ENCODE data around the gene HDAC10.

HDAC10 gene

DNA sequence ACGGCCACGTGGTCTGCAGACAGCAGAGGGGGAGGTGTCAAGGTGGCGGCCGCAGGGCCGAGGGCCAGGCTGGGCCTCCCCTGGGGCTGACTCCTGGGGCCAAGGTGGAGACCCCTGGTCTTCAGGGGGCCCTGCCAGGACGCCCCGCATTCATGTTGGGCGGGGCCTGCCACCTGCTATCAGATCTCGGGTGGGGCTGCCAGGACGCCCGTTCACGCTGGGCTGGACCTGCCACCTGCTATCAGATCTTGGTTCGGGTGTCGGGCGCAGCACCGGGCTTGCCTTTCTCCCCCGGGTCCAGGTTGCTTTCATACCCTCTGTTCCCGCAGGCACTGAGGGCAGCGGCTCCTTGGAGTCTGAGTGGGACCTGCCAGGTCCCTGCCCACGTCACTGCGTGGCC is 35.2 kb upstream of the HDAC10 start:
- TF ChIP-seq, protein P1, sequence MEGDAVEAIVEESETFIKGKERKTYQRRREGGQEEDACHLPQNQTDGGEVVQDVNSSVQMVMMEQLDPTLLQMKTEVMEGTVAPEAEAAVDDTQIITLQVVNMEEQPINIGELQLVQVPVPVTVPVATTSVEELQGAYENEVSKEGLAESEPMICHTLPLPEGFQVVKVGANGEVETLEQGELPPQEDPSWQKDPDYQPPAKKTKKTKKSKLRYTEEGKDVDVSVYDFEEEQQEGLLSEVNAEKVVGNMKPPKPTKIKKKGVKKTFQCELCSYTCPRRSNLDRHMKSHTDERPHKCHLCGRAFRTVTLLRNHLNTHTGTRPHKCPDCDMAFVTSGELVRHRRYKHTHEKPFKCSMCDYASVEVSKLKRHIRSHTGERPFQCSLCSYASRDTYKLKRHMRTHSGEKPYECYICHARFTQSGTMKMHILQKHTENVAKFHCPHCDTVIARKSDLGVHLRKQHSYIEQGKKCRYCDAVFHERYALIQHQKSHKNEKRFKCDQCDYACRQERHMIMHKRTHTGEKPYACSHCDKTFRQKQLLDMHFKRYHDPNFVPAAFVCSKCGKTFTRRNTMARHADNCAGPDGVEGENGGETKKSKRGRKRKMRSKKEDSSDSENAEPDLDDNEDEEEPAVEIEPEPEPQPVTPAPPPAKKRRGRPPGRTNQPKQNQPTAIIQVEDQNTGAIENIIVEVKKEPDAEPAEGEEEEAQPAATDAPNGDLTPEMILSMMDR (IDR thresholded peaks at IDR 0.05): no peak
- H3K27ac ChIP-seq: no peak overlapping the region
- no peaks in the 10 kb centered on the region for H3K9me3 ChIP-seq
- no peaks in the 10 kb centered on the region for H3K4me1 ChIP-seq (ENCODE audit: control insufficient read depth in 1 of 2, insufficient read depth in 1 of 2, low read depth in 1 of 2, low read length in 1 of 2)
- peaks cover 9% of the 10 kb centered on the region for H3K27me3 ChIP-seq
- H3K4me3 ChIP-seq (ENCODE audit: low read depth in 1 of 2, low read length in 1 of 2): no peak overlapping the region
- no peaks in the 10 kb centered on the region for H3K36me3 ChIP-seq

DNA sequence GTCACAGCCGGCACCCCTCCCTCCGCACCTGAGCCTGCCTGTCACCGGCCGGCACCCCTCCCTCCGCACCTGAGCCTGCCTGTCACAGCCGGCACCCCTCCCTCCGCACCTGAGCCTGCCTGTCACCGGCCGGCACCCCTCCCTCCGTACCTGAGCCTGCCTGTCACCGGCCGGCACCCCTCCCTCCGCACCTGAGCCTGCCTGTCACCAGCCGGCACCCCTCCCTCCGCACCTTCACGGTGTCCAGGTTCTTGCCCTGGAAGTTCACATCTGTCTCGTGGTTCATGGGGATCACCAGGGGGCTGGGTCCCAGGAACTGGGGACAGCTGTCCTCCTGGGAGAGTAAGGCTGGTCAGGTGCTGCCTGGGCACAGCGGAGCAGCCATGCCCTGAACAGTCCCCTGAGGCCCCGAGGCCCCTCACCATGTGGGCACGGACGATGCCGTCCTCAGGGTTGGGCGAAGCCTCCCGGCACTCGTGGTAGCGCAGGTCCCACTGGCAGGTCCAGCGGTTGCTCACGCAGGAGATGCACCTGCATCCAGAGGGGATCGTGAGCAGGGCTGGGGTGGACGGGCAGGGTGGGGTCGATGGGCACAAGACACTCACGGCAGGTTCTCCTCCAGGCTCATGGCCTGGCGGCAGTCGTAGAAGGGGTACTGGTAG is 34.6 kb upstream of the HDAC10 start:
- Histone ChIP-seq H3K4me1 (ENCODE audit: control insufficient read depth in 1 of 2, insufficient read depth in 1 of 2, low read depth in 1 of 2, low read length in 1 of 2) (no peaks in the 10 kb centered on the region), H3K4me3 (ENCODE audit: low read depth in 1 of 2, low read length in 1 of 2) (no peak overlapping the region), H3K36me3 (no peaks in the 10 kb centered on the region), H3K27ac (no peak overlapping the region), H3K9me3 (no peaks in the 10 kb centered on the region), H3K27me3 (peaks cover 3% of the 10 kb centered on the region)
- TF ChIP-seq, protein P1 (IDR thresholded peaks at IDR 0.05): no peak

DNA sequence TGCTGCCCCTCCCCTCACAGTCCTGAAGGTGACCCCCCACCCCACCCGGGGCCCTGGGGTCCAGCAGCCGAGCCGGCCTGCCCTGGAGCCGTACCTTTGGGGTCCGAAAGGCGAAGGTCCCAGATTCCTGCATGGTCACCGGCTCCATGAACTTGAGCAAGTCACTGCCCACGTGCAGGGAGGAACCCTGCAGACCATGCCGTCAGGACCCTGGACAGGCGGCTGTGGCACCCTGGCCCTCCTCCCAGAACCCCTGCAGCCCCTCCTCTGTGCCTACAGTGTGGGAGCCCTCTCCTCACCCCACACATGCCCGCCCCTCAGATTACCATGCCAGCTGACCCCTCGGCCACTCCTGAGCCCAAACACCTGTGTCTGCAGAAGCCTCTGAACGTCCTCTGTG is 33.4 kb upstream of the HDAC10 start:
- Histone ChIP-seq H3K27me3 (no peaks in the 10 kb centered on the region), H3K4me1 (ENCODE audit: control insufficient read depth in 1 of 2, insufficient read depth in 1 of 2, low read depth in 1 of 2, low read length in 1 of 2) (no peaks in the 10 kb centered on the region), H3K27ac (no peak overlapping the region), H3K9me3 (no peaks in the 10 kb centered on the region), H3K36me3 (no peaks in the 10 kb centered on the region), H3K4me3 (ENCODE audit: low read depth in 1 of 2, low read length in 1 of 2) (no peak overlapping the region)
- TF ChIP-seq, protein P1 (IDR thresholded peaks at IDR 0.05): no peak

DNA sequence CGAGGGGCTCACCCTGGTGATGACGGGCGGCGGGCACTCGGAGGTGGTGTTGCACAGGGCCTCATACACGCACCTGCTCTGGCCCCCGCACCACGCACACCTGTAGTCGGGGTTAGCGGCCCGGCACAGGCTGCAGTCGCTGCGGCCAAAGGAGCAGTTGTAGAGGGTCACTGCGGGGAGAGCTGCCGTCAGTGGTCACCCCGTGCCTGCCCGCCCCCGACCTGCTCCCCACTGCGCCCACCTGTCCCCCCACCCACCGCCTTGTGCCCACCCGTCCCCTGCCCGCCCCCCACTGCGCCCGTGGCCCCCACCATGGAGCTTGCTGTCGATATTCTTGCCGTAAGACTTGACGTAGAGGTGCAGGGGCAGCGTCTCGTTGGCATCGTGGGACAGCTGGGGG is 32.8 kb upstream of the HDAC10 start:
- TF ChIP-seq, protein P1 (IDR thresholded peaks at IDR 0.05): no peak
- no peak overlapping the region for H3K27ac ChIP-seq

DNA sequence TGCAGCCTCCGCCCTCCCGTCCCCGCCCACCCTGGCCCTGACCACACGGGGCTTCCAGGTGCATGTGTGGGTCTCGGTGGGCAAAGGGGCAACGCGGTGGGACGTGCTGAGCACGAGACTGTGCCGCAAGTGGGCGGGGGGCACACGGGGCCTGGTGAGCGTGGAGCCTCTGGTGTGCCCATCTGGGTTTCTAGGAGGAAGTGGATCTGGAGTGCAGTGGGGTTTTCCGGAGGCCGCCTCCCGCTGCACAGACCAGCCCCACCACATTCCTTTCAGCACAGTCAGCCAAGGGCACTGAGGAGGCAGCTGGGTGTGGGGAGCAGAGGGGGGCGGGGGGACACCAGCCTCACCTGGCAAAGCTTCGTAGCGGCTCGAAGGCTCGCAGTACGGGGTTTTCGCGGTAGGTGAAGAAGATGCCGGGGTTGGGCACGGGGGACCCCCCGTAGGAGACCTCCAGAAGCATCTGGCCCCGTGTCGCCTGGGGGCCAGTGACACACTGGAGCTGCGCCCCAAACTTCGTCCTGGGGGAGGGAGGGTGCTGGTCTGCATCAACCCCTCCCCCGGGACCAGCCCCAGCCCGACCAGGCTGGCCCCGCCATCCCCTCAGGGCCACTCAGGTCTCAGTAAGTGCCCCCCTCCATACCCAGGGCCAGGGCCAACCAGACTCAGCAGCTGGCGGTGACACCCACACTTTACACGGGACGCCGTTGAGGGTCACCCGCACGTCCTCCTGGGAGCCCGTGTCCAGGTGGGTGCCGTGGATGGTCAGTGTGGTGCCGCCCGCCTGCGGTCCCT is 31.5 kb upstream of the HDAC10 start:
- no peaks in the 10 kb centered on the region for H3K9me3 ChIP-seq
- H3K36me3 ChIP-seq: no peaks in the 10 kb centered on the region
- H3K4me3 ChIP-seq (ENCODE audit: low read depth in 1 of 2, low read length in 1 of 2): no peak overlapping the region
- no peaks in the 10 kb centered on the region for H3K4me1 ChIP-seq (ENCODE audit: control insufficient read depth in 1 of 2, insufficient read depth in 1 of 2, low read depth in 1 of 2, low read length in 1 of 2)
- H3K27ac ChIP-seq: no peak overlapping the region
- no peaks in the 10 kb centered on the region for H3K27me3 ChIP-seq
- TF ChIP-seq, protein P1 (IDR thresholded peaks at IDR 0.05): no peak

More for the DNA sequence above, 32.8 kb upstream of the HDAC10 start:
- Histone ChIP-seq H3K4me1 (ENCODE audit: control insufficient read depth in 1 of 2, insufficient read depth in 1 of 2, low read depth in 1 of 2, low read length in 1 of 2) (no peaks in the 10 kb centered on the region), H3K36me3 (no peaks in the 10 kb centered on the region), H3K27me3 (no peaks in the 10 kb centered on the region), H3K4me3 (ENCODE audit: low read depth in 1 of 2, low read length in 1 of 2) (no peak overlapping the region), H3K9me3 (no peaks in the 10 kb centered on the region)

Data from neutrophil (primary cell).